GM10248 (cell line): Measurements from ENCODE around the gene INMT.
"Not testable (repeated sequence)": the region's sequence is repeated elsewhere in the genome, so short reads cannot be mapped to it uniquely, and the experiment has no call there.

Experiments
- CTCF ChIA-PET: fragments of 300-600 bp; sonication (Branson Sonifier 250); formaldehyde crosslinking; extraction: SDS; loops from one replicate; lab custom pipeline; 2021; ENCODE audit warnings: antibody characterized with exemption; lab: Yijun Ruan, JAX
- POLR2A ChIA-PET: fragments of 350-650 bp; sonication (Branson Sonifier 250); formaldehyde crosslinking; extraction: SDS; loops from one replicate; lab custom pipeline; 2020; ENCODE audit warnings: antibody characterized with exemption; lab: Yijun Ruan, JAX
- DNase-seq: peaks from one replicate; pipeline ENCODE4 v3.0.0; 2012; ENCODE audit errors: extremely low spot score
- CTCF ChIP-seq: IDR thresholded peaks from 2 replicates; pipeline ENCODE4 v1.5.1; 2012; ENCODE audit warnings: mild to moderate bottlenecking, low read depth; ENCODE audit errors: extremely low read depth, missing control alignments, control extremely low read depth

Gene INMT

GRCh38 chr7:30713392-30713791 is 38.5 kb upstream of the INMT start:
- no peak for TF ChIP-seq CTCF
- CTCF ChIA-PET: no interaction called here
- POLR2A ChIA-PET: no interaction called here
- DNase-seq: no peak

DNA sequence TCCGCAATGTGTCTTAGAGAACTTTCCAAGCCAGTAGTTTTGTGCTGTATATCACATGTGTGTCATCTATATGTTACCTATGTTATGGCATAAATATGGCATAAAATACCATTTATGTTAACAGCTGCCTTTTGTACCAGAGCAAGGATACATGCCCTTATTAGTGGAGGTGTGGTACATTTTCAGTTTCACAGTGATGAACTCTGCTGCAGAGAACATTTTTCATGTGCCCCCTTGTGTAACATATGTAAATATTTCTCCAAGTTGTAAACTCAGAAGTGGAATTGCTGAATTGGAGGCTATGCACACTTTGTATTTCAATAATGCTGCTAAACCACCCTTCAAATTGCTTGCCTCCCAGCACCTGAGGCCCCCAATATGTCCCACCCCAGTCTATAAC is 37.8 kb upstream of the INMT start:
- POLR2A ChIA-PET: no interaction called here
- no peak for DNase-seq
- CTCF ChIA-PET: no interaction called here
- TF ChIP-seq CTCF: no peak

- ChIA-PET CTCF (interaction anchor here (1.0 to 1.4 kb wide), 2 partner anchors 23 to 24 kb away, joined by 3 to 4 read pairs; no protein-coding TSS in a partner anchor), POLR2A (no interaction called here)
- DNase-seq: no peak
- TF ChIP-seq CTCF: no peak
Measured at GRCh38 chr7:30717181-30717580, 34.8 kb upstream of the INMT start.

DNA sequence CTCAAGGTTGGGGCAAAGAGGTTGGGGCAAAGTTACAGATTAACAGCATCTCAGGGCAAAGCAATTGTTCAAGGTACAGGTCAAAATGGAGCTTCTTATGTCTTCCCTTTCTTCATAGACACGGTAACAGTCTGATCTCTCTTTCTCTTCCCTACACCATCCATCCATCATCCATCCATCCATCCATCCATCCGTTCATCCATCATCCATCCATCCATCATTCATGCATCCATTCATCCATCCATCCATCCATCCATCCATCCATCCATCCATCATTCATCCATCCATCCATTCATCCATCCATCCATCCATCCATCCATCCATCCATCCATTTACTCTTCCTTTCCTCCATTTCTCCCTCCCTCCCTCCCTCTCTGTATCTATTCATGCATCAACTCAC is 32.5 kb upstream of the INMT start:
- POLR2A ChIA-PET, DNase-seq: not testable (repeated sequence)
- CTCF ChIA-PET: interaction anchor here (1.1 kb wide), 1 partner anchor 20 kb away, joined by 5 read pairs; no protein-coding TSS in a partner anchor

- TF ChIP-seq CTCF: no peak
- ChIA-PET CTCF (no interaction called here), POLR2A (no interaction called here)
- no peak for DNase-seq
Measured at GRCh38 chr7:30721211-30721610, 30.7 kb upstream of the INMT start.

DNA sequence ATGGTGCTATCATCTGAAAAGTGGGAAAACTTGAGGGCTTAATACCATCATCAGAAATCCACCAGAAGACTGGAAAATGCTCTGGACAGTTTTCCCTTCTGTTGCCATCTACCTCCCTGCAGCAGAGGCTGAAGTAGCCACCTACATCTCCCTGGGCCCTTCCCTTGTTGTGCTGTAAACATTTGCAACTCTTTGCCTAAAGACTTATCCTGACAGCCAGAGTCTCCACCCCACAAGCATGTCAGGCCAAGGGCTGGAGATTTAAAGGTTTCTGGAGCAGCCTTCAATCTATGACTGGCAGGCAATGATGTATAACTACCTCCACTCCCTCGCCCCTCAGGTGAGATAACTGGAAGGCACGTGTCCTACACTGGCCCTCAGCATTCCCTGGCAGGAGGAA is 29.7 kb upstream of the INMT start:
- ChIA-PET POLR2A (no interaction called here), CTCF (interaction anchor here (1.2 to 1.3 kb wide), 3 partner anchors 9 to 256 kb away, joined by 3 to 6 read pairs (median 4); no protein-coding TSS in a partner anchor)
- DNase-seq: no peak
- no peak for TF ChIP-seq CTCF

GRCh38 chr7:30722671-30723070 is 29.3 kb upstream of the INMT start:
- DNase-seq: no peak
- ChIA-PET POLR2A (no interaction called here), CTCF (interaction anchor here (1.2 to 1.3 kb wide), 3 partner anchors 9 to 256 kb away, joined by 3 to 6 read pairs (median 4); no protein-coding TSS in a partner anchor)
- no peak for TF ChIP-seq CTCF
